WTC11 (cell line): ENCODE results near the gene CALHM4.

Experiments
- AR ChIP-seq: fragments of 250-450 bp; sonication (Bioruptor Pico); IDR thresholded peaks from 2 replicates; pipeline ENCODE4 v1.9.0; 2021; ENCODE audit warnings: mild to moderate bottlenecking
- CBFB ChIP-seq: sonication (generic); formaldehyde crosslinking; IDR thresholded peaks from 2 replicates; pipeline ENCODE4 v1.8.1; 2022; ENCODE audit warnings: mild to moderate bottlenecking, low read depth, missing genetic modification reagents
- FOXP4 ChIP-seq: sonication (generic); formaldehyde crosslinking; IDR thresholded peaks from 2 replicates; pipeline ENCODE4 v1.8.0; 2022; ENCODE audit warnings: mild to moderate bottlenecking, missing genetic modification reagents
- JAZF1 ChIP-seq: fragments of 250-450 bp; sonication (Bioruptor Pico); IDR thresholded peaks from 2 replicates; pipeline ENCODE4 v1.9.0; 2021; ENCODE audit warnings: moderate library complexity, mild to moderate bottlenecking, inconsistent platforms
- NR3C1 ChIP-seq: sonication (generic); formaldehyde crosslinking; conservative IDR thresholded peaks from 2 replicates; pipeline ENCODE4 v1.8.1; 2023; ENCODE audit warnings: low read depth, mild to moderate bottlenecking, missing genetic modification reagents
- TEAD1 ChIP-seq: sonication (generic); formaldehyde crosslinking; IDR thresholded peaks from 2 replicates; pipeline ENCODE4 v1.8.0; 2022; ENCODE audit warnings: mild to moderate bottlenecking, missing genetic modification reagents
- TF ChIP-seq, protein P1 (sequence below): sonication (generic); formaldehyde crosslinking; IDR thresholded peaks from 2 replicates; pipeline ENCODE4 v1.8.0; 2022; ENCODE audit warnings: mild to moderate bottlenecking, missing genetic modification reagents
- TF ChIP-seq, protein P2 (sequence below): fragments of 200-600 bp; IDR thresholded peaks from 2 replicates; pipeline ENCODE4 v1.8.0; 2022; ENCODE audit warnings: antibody characterized with exemption

- TF ChIP-seq, protein P1, sequence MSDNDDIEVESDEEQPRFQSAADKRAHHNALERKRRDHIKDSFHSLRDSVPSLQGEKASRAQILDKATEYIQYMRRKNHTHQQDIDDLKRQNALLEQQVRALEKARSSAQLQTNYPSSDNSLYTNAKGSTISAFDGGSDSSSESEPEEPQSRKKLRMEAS (CRISPR knock-in tag): no peak
- TF ChIP-seq CBFB (CRISPR knock-in tag): no peak
- TF ChIP-seq AR (CRISPR knock-in tag): no peak
- TF ChIP-seq, protein P2, sequence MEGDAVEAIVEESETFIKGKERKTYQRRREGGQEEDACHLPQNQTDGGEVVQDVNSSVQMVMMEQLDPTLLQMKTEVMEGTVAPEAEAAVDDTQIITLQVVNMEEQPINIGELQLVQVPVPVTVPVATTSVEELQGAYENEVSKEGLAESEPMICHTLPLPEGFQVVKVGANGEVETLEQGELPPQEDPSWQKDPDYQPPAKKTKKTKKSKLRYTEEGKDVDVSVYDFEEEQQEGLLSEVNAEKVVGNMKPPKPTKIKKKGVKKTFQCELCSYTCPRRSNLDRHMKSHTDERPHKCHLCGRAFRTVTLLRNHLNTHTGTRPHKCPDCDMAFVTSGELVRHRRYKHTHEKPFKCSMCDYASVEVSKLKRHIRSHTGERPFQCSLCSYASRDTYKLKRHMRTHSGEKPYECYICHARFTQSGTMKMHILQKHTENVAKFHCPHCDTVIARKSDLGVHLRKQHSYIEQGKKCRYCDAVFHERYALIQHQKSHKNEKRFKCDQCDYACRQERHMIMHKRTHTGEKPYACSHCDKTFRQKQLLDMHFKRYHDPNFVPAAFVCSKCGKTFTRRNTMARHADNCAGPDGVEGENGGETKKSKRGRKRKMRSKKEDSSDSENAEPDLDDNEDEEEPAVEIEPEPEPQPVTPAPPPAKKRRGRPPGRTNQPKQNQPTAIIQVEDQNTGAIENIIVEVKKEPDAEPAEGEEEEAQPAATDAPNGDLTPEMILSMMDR: no peak
- TF ChIP-seq TEAD1 (CRISPR knock-in tag): no peak
- TF ChIP-seq FOXP4 (CRISPR knock-in tag): no peak
- TF ChIP-seq JAZF1: no peak
- TF ChIP-seq NR3C1 (CRISPR knock-in tag): no peak
Measured at GRCh38 chr6:116515141-116515540, 38.4 kb upstream of the CALHM4 start.
